Measurements from ENCODE around the gene NAALADL1.

DNA sequence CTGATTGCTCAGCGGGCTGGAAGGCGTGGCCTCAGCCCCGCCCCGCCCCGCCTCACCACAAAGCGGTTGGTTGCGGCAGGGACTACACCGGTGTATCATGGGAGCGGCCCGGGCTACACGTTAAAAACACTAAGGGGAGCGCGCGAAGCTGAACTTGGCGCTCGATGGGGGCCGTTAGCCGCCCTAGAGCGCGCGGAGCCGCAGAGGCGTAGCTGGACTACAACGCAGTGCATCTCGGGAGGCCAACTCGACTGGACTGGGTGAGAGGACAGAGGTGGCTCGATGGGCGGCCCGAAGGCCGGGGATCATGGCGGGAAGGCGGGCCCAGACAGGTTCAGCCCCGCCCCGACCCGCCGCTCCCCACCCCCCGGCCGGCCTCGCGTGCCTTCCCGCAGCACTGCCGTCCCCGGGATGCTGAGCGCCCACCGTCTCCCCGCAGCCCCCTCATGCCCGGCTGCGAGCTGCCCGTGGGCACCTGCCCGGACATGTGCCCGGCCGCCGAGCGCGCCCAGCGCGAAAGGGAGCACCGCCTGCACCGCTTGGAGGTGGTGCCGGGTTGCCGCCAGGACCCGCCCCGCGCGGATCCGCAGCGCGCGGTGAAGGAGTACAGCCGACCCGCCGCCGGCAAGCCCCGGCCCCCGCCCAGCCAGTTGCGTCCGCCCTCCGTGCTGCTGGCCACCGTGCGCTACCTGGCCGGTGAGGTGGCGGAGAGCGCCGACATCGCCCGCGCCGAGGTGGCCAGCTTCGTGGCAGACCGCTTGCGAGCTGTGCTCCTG, 17.3 kb downstream of the NAALADL1 start, which contains the start of gene SAC3D1:
- TF ChIP-seq, protein P1, sequence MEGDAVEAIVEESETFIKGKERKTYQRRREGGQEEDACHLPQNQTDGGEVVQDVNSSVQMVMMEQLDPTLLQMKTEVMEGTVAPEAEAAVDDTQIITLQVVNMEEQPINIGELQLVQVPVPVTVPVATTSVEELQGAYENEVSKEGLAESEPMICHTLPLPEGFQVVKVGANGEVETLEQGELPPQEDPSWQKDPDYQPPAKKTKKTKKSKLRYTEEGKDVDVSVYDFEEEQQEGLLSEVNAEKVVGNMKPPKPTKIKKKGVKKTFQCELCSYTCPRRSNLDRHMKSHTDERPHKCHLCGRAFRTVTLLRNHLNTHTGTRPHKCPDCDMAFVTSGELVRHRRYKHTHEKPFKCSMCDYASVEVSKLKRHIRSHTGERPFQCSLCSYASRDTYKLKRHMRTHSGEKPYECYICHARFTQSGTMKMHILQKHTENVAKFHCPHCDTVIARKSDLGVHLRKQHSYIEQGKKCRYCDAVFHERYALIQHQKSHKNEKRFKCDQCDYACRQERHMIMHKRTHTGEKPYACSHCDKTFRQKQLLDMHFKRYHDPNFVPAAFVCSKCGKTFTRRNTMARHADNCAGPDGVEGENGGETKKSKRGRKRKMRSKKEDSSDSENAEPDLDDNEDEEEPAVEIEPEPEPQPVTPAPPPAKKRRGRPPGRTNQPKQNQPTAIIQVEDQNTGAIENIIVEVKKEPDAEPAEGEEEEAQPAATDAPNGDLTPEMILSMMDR (IDR thresholded peaks at IDR 0.05; ENCODE audit: insufficient read depth, low read length, poor library complexity, severe bottlenecking): no peak
- TF ChIP-seq EZH2phosphoT487 (conservative IDR thresholded peaks at IDR 0.05; ENCODE audit: low read length): no peak

All from SU-DHL-6 (cell line).